Activated CD8-positive, alpha-beta T cell treated with anti-CD3 and anti-CD28 coated beads, Interleukin-2, amount 10 ng/mL, durations not matched to agents 7 days and 5 days (primary cell): ENCODE data around the gene ALDH1L1. TPM values are rescaled to one million over a fixed set of nuclear protein-coding genes. Genes with fewer than 3 reads are reported as not detected.

Experiments
- ATAC-seq: fragments of 150-1000 bp; cut with Tn5 transposase; one replicate; pipeline ENCODE4 v1.10.0; 2021; ENCODE audit warnings: moderate library complexity
- CTCF ChIA-PET: fragments of 350-600 bp; sonication (Branson Sonifier 250); formaldehyde crosslinking; loops from one replicate; lab custom pipeline; 2021; ENCODE audit warnings: antibody characterized with exemption; lab: Charles Lee
- POLR2A ChIA-PET: fragments of 350-600 bp; sonication (Branson Sonifier 250); formaldehyde crosslinking; loops from one replicate; lab custom pipeline; 2021; ENCODE audit warnings: antibody characterized with exemption; lab: Charles Lee
- DNase-seq: peaks from one replicate; pipeline ENCODE4 v3.0.0-alpha.2; 2020
- H3K27ac Mint-ChIP-seq: one replicate; pipeline ENCODE4 v1.8.0; 2021; ENCODE audit warnings: mild to moderate bottlenecking, mixed read lengths
- H3K27me3 Mint-ChIP-seq: one replicate; pipeline ENCODE4 v1.8.0; 2021; ENCODE audit warnings: low read depth, mixed read lengths
- H3K36me3 Mint-ChIP-seq: one replicate; pipeline ENCODE4 v1.8.0; 2021; ENCODE audit warnings: low read depth, mixed read lengths
- H3K4me1 Mint-ChIP-seq: one replicate; pipeline ENCODE4 v1.8.0; 2021; ENCODE audit warnings: low read depth, mixed read lengths
- H3K4me3 Mint-ChIP-seq: one replicate; pipeline ENCODE4 v1.8.0; 2021; ENCODE audit warnings: mild to moderate bottlenecking, mixed read lengths
- H3K9me3 Mint-ChIP-seq: one replicate; pipeline ENCODE4 v1.8.0; 2022; ENCODE audit warnings: mixed read lengths; ENCODE audit not compliant: insufficient read depth
- total RNA-seq, 2 experiments: library from RNA; stranded (reverse); gene quantifications; one replicate each; pipeline ENCODE4 v1.2.3, GENCODE V29; 2021

ALDH1L1 gene
- total RNA-seq, 2 experiments from 2014 or later, result not detected

- no peaks in the 10 kb centered on the region for H3K9me3 Mint-ChIP-seq
- no peaks in the 10 kb centered on the region for H3K4me1 Mint-ChIP-seq
- H3K4me3 Mint-ChIP-seq, result no peak overlapping the region
- no peak for ATAC-seq
- no peak overlapping the region for H3K27ac Mint-ChIP-seq
- DNase-seq, result no peak
- ChIA-PET POLR2A (no interaction called here), CTCF (no interaction called here)
- H3K36me3 Mint-ChIP-seq, result no peaks in the 10 kb centered on the region
- H3K27me3 Mint-ChIP-seq, result no peaks in the 10 kb centered on the region
Observed at GRCh38 chr3:126129398-126129891, 50.9 kb downstream of the ALDH1L1 start.

- H3K36me3 Mint-ChIP-seq, result no peaks in the 10 kb centered on the region
- ATAC-seq (no peak), DNase-seq (no peak)
- H3K9me3 Mint-ChIP-seq, result no peaks in the 10 kb centered on the region
- ChIA-PET POLR2A (no interaction called here), CTCF (no interaction called here)
- no peaks in the 10 kb centered on the region for H3K4me1 Mint-ChIP-seq
- no peak overlapping the region for H3K4me3 Mint-ChIP-seq
- H3K27ac Mint-ChIP-seq, result no peak overlapping the region
- H3K27me3 Mint-ChIP-seq, result no peaks in the 10 kb centered on the region
Observed at GRCh38 chr3:126128504-126129397, 51.6 kb downstream of the ALDH1L1 start.

GRCh38 chr3:126127904-126128303, 52.5 kb downstream of the ALDH1L1 start:
- no peak for ATAC-seq
- H3K4me1 Mint-ChIP-seq, result no peaks in the 10 kb centered on the region
- no peaks in the 10 kb centered on the region for H3K9me3 Mint-ChIP-seq
- H3K36me3 Mint-ChIP-seq, result no peaks in the 10 kb centered on the region
- H3K27ac Mint-ChIP-seq, result no peak overlapping the region
- ChIA-PET POLR2A (no interaction called here), CTCF (no interaction called here)
- no peak for DNase-seq
- H3K4me3 Mint-ChIP-seq, result no peak overlapping the region
- no peaks in the 10 kb centered on the region for H3K27me3 Mint-ChIP-seq

- CTCF ChIA-PET, result no interaction called here
- Mint-ChIP-seq H3K27me3 (no peaks in the 10 kb centered on the region), H3K9me3 (no peaks in the 10 kb centered on the region), H3K4me1 (no peaks in the 10 kb centered on the region), H3K27ac (no peak overlapping the region), H3K4me3 (no peak overlapping the region), H3K36me3 (no peaks in the 10 kb centered on the region)
- POLR2A ChIA-PET, result no interaction called here
- DNase-seq (no peak), ATAC-seq (no peak)
Observed at GRCh38 chr3:126127452-126127851, 52.9 kb downstream of the ALDH1L1 start.

GRCh38 chr3:126126811-126127431, 53.5 kb downstream of the ALDH1L1 start:
- CTCF ChIA-PET, result no interaction called here
- DNase-seq, result no peak
- no peaks in the 10 kb centered on the region for H3K27me3 Mint-ChIP-seq
- no peaks in the 10 kb centered on the region for H3K4me1 Mint-ChIP-seq
- H3K27ac Mint-ChIP-seq, result no peak overlapping the region
- no peak overlapping the region for H3K4me3 Mint-ChIP-seq
- H3K9me3 Mint-ChIP-seq, result no peaks in the 10 kb centered on the region
- no peak for ATAC-seq
- POLR2A ChIA-PET, result no interaction called here
- no peaks in the 10 kb centered on the region for H3K36me3 Mint-ChIP-seq

DNA sequence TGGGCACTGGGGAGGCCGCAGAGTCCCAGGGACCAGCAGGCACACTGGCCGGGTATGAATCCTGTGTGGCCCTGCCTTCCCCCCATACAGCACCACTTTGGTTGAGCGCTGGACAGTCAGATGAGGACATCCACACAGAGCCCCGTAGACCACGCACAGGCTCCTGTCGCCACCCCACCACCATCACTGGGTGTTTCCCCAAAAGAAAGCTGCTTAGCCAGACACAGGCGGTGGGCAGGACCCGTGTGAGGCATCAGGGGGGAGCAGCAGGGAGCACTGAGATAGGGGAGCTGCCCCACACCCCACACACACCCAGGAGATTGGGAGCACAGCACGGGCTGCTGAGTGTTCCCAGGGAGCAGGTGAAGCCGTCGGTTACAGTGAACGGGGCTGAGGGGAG, 54.1 kb downstream of the ALDH1L1 start:
- H3K4me3 Mint-ChIP-seq, result no peak overlapping the region
- CTCF ChIA-PET, result no interaction called here
- POLR2A ChIA-PET, result no interaction called here

DNA sequence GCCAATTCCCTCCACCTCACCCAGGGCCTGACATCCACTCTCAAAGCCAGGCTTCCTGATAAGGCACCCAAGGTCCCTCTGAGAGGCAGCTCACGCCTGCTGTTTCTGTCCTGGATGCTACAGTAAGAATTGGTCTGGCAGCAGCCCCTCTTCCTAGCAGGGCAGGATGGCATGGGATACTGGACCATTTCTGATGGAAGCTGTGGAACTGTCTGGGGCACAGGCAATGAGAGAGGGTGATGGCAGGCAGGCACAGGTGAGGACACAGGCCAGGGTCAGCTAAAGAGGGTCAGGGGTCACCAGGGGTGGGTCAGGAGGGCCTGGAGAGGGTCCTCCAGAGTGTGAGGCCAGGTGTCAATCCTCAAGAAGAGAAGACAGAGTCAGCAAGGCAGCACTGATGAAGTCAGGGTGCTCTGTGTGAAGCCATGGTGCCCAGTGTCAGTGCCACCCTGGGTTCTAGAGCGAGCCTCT, 54.6 kb downstream of the ALDH1L1 start:
- POLR2A ChIA-PET, result no interaction called here
- CTCF ChIA-PET, result interaction anchor here (1.0 kb wide), 1 partner anchor 8 kb away, joined by 3 read pairs; no protein-coding TSS in a partner anchor
- Mint-ChIP-seq H3K4me3 (no peak overlapping the region), H3K27me3 (peaks cover 2% of the 10 kb centered on the region), H3K9me3 (no peaks in the 10 kb centered on the region), H3K4me1 (no peaks in the 10 kb centered on the region), H3K27ac (no peak overlapping the region), H3K36me3 (no peaks in the 10 kb centered on the region)
- ATAC-seq (no peak), DNase-seq (no peak)

More for the DNA sequence above, 54.1 kb downstream of the ALDH1L1 start:
- ATAC-seq (no peak), DNase-seq (no peak)
- peaks cover 2% of the 10 kb centered on the region for H3K27me3 Mint-ChIP-seq
- no peaks in the 10 kb centered on the region for H3K36me3 Mint-ChIP-seq
- no peak overlapping the region for H3K27ac Mint-ChIP-seq
- H3K4me1 Mint-ChIP-seq, result no peaks in the 10 kb centered on the region
- no peaks in the 10 kb centered on the region for H3K9me3 Mint-ChIP-seq

GRCh38 chr3:126125341-126125740, 55.0 kb downstream of the ALDH1L1 start:
- CTCF ChIA-PET, result interaction anchor here (1.0 kb wide), 1 partner anchor 8 kb away, joined by 3 read pairs; no protein-coding TSS in a partner anchor
- DNase-seq (no peak), ATAC-seq (no peak)
- Mint-ChIP-seq H3K36me3 (no peaks in the 10 kb centered on the region), H3K9me3 (no peaks in the 10 kb centered on the region), H3K4me1 (no peaks in the 10 kb centered on the region), H3K4me3 (no peak overlapping the region), H3K27me3 (peaks cover 2% of the 10 kb centered on the region), H3K27ac (no peak overlapping the region)
- POLR2A ChIA-PET, result no interaction called here

DNA sequence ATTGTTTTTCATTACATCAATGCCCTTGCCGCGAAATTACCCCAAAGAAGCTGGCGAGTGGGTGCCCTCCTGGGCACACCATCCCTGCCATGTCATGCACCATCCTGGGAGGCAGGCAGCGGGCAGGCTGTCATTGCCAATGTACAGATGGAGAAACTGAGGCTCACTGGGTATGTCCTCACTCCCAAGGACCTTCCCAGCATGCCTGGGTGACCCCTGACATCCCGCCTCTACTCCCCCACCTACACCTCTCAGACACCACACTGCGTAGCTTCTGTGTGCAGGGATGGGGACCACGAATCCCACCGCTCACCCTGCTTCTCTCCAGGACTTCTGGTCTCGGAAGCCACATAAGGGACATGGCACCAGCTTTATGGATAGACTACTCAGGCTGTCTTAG, 55.5 kb downstream of the ALDH1L1 start:
- ChIA-PET POLR2A (interaction anchor here (0.6 kb wide), 1 partner anchor 1111 kb away, joined by 3 read pairs; no protein-coding TSS in a partner anchor), CTCF (interaction anchor here (1.0 kb wide), 1 partner anchor 9 kb away, joined by 3 read pairs; no protein-coding TSS in a partner anchor)
- Mint-ChIP-seq H3K4me1 (no peaks in the 10 kb centered on the region), H3K27me3 (peaks cover 2% of the 10 kb centered on the region), H3K27ac (no peak overlapping the region), H3K4me3 (no peak overlapping the region), H3K9me3 (no peaks in the 10 kb centered on the region), H3K36me3 (no peaks in the 10 kb centered on the region)
- ATAC-seq (no peak), DNase-seq (no peak)

DNA sequence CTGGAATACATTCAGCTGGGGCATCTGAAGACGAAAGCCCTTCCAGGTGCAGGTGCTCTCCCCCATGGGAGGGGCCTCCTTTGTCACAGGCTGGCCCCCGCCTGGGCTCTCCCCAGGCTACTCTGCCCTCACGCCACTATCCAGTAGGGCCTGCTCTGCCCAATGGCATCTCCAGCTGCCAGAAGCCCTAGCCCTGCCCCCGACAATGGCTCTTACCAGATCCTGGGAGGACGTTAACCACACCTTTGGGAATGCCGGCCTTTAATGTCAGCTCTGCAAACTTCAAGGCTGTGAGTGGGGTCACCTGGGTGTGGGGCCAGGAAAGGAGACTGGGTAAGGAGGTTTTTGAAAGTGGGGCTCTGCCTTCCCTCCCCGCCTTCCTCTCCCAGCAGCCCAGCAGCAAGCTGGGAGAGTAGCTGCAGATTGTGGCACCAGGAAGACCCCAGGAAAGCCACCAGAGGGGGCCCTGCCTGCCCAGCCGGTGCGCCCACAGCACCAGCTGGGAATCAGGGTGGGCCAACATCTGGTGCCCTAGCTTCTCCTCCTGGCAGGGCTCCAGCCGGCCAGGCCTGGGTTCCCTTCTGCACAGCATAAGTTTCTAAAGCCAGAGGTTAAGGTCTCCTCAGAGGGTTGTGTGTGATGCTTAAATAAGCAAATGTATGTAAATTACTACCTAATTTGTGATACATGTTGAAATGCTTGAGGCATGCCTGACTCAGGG, 56.1 kb downstream of the ALDH1L1 start:
- ATAC-seq (no peak), DNase-seq (no peak)
- ChIA-PET POLR2A (interaction anchor here (0.6 kb wide), 1 partner anchor 1112 kb away, joined by 3 read pairs; no protein-coding TSS in a partner anchor), CTCF (interaction anchor here (1.3 kb wide), 1 partner anchor 40 kb away, joined by 4 read pairs; the partner anchor contains the start of gene SLC41A3)
- Mint-ChIP-seq H3K36me3 (no peaks in the 10 kb centered on the region), H3K27ac (no peak overlapping the region), H3K4me3 (no peak overlapping the region), H3K27me3 (peaks cover 2% of the 10 kb centered on the region), H3K4me1 (no peaks in the 10 kb centered on the region), H3K9me3 (no peaks in the 10 kb centered on the region)

DNA sequence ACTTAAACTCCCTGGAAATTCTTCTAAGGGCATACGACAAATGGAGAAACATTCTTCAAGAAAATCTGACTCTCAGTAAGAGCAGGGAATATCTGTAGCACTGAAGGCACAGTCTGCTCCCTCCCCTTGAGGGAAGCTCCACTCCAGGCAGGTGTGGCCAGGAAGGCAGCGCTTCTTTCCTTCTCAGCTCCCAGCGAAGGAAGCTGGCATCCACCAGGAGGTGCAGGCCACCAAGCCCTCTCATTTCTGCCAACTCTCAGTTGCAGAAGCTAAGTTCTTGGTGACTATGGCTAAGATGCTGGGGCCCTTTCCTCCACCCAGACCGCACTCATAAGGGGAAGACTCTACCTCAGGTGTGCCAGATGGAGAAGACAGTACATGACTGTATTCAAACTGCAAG, 58.8 kb downstream of the ALDH1L1 start:
- ATAC-seq (no peak), DNase-seq (no peak)
- H3K9me3 Mint-ChIP-seq, result no peaks in the 10 kb centered on the region
- ChIA-PET CTCF (interaction anchor here (1.3 kb wide), 1 partner anchor 12 kb away, joined by 5 read pairs; no protein-coding TSS in a partner anchor), POLR2A (no interaction called here)
- H3K27ac Mint-ChIP-seq, result no peak overlapping the region
- no peaks in the 10 kb centered on the region for H3K36me3 Mint-ChIP-seq
- no peak overlapping the region for H3K4me3 Mint-ChIP-seq
- peaks cover 2% of the 10 kb centered on the region for H3K27me3 Mint-ChIP-seq
- no peaks in the 10 kb centered on the region for H3K4me1 Mint-ChIP-seq
